ENCODE results near the gene DCC. TPM values are rescaled to one million over a fixed set of nuclear protein-coding genes. Genes with fewer than 3 reads are reported as not detected.

DCC gene
- total and polyA plus RNA-seq, 2 experiments from 2014 or later, result 0.53 to 0.73 TPM

DNA sequence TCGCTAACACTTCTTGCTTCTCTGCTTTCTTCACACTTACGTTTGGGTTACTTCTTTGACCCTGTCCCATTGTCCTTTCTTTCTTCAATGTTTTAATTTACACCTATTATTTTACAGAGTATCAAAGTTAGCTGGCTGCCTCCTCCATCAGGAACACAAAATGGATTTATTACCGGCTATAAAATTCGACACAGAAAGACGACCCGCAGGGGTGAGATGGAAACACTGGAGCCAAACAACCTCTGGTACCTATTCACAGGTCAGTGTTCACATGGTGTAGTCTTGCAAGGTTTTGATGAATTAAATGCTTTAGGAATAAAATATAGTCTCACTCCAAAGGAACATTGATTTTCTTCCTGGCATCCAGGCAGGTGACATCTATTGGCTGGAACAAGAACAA is 965.5 kb downstream of the DCC start:
- H3K9me3 Mint-ChIP-seq, result no peaks in the 10 kb centered on the region; the same call in 2 of the 3 replicates
- H3K9me2 ChIP-seq (ENCODE audit: insufficient read depth), result peaks cover 3% of the 10 kb centered on the region; the same call in 1 of the 2 replicates
- H3K27ac Mint-ChIP-seq, result no peak overlapping the region
- H3K27me3 ChIP-seq (ENCODE audit: insufficient read depth), result no peaks in the 10 kb centered on the region
- no peak overlapping the region for H3K4me3 ChIP-seq
- H3K4me2 ChIP-seq, result no peak overlapping the region
- H2AFZ ChIP-seq, result no peak overlapping the region
- ATAC-seq (no peak), DNase-seq (ENCODE audit: low spot score) (no peak)
- no peaks in the 10 kb centered on the region for H3K36me3 Mint-ChIP-seq (ENCODE audit: low read depth)
- peaks cover 3% of the 10 kb centered on the region for H3K27me3 Mint-ChIP-seq (ENCODE audit: insufficient read depth, low read depth, poor library complexity)
- no peaks in the 10 kb centered on the region for H3F3A ChIP-seq (replicated peaks; ENCODE audit: low read depth)
- no peak overlapping the region for H3K27ac ChIP-seq (ENCODE audit: low read depth)
- no peaks in the 10 kb centered on the region for H3K36me3 ChIP-seq (ENCODE audit: insufficient read depth)
- H3K4me1 Mint-ChIP-seq, result no peaks in the 10 kb centered on the region
- H3K79me2 ChIP-seq (replicated peaks; ENCODE audit: insufficient read depth), result no peaks in the 10 kb centered on the region
- H4K20me1 ChIP-seq (replicated peaks; ENCODE audit: insufficient read depth), result no peaks in the 10 kb centered on the region
- no peak overlapping the region for H3K4me3 Mint-ChIP-seq
- H3K4me1 ChIP-seq (ENCODE audit: insufficient read depth), result no peaks in the 10 kb centered on the region
- TF ChIP-seq POLR2AphosphoS5 (IDR thresholded peaks at IDR 0.05; ENCODE audit: low read depth) (no peak), CTCF (conservative IDR thresholded peaks at IDR 0.05; ENCODE audit: low read depth in 2 of 2) (no peak), EZH2 (IDR thresholded peaks at IDR 0.05; ENCODE audit: low read depth, unreplicated experiment) (no peak), ZNF331 (CRISPR knock-in tag; IDR thresholded peaks at IDR 0.05; ENCODE audit: low read depth) (no peak), ETS1 (IDR thresholded peaks at IDR 0.05) (no peak), REST (IDR thresholded peaks at IDR 0.05; ENCODE audit: unreplicated experiment) (no peak), EZH2phosphoT487 (IDR thresholded peaks at IDR 0.05; ENCODE audit: unreplicated experiment) (no peak), ZNF114 (CRISPR knock-in tag; IDR thresholded peaks at IDR 0.05) (no peak), STAT1 (IDR thresholded peaks at IDR 0.05; ENCODE audit: unreplicated experiment) (no peak), NANOG (IDR thresholded peaks at IDR 0.05; ENCODE audit: borderline replicate concordance) (no peak), ZNF462 (CRISPR knock-in tag; IDR thresholded peaks at IDR 0.05) (no peak), CREB1 (CRISPR knock-in tag; IDR thresholded peaks at IDR 0.05; ENCODE audit: low read depth) (no peak), JUNB (IDR thresholded peaks at IDR 0.05; ENCODE audit: unreplicated experiment) (no peak)

All from GM23338 (cell line).